ENCODE data around the gene SLC25A29.

Gene SLC25A29

GRCh38 chr14:100290607-100291304 is 15.5 kb downstream of the SLC25A29 start:
- CTCF ChIA-PET = interaction anchor here (0.5 to 0.6 kb wide), 2 partner anchors 11 to 44 kb away, joined by 3 read pairs; no protein-coding TSS in a partner anchor
- POLR2A ChIA-PET = no interaction called here
- H3K36me3 ChIP-seq (ENCODE audit: control insufficient read depth in 2 of 2, insufficient read depth in 1 of 2, low read length in 2 of 2) = peaks cover 0 to 24% of the 10 kb centered on the region in 2 experiments; a peak in 2 of 3 replicates
- H3K4me1 ChIP-seq (ENCODE audit: control insufficient read depth, insufficient read depth, low read length) = no peaks in the 10 kb centered on the region
- H3K9me3 ChIP-seq (ENCODE audit: control insufficient read depth, insufficient read depth, low read depth, low read length) = no peaks in the 10 kb centered on the region
- H3K4me3 ChIP-seq (ENCODE audit: low read depth, low read length) = no peak overlapping the region
- H3K27ac ChIP-seq (ENCODE audit: extremely low read depth, low read depth, low read length) = no peak overlapping the region
- TF ChIP-seq ZEB2 (tag by site-specific recombination; IDR thresholded peaks at IDR 0.05) = no peak
- TF ChIP-seq KLF1 (tag by site-specific recombination; IDR thresholded peaks at IDR 0.05) = peak; percentile 85
- TF ChIP-seq REPIN1 (tag by site-specific recombination; IDR thresholded peaks at IDR 0.05; ENCODE audit: low read depth) = no peak

- Histone ChIP-seq H3K4me3 (ENCODE audit: low read depth, low read length) (no peak overlapping the region), H3K27ac (ENCODE audit: extremely low read depth, low read depth, low read length) (0 out of 2 replicates have a peak overlapping the region, but pooled peaks have one; percentile 9), H3K36me3 (ENCODE audit: control insufficient read depth in 2 of 2, insufficient read depth in 1 of 2, low read length in 2 of 2) (peaks cover 0 to 24% of the 10 kb centered on the region in 2 experiments; a peak in 2 of 3 replicates), H3K9me3 (ENCODE audit: control insufficient read depth, insufficient read depth, low read depth, low read length) (no peaks in the 10 kb centered on the region), H3K4me1 (ENCODE audit: control insufficient read depth, insufficient read depth, low read length) (no peaks in the 10 kb centered on the region; the same call in 1 of the 2 replicates)
- ChIA-PET POLR2A (no interaction called here), CTCF (interaction anchor here (0.5 to 0.7 kb wide), 3 partner anchors 12 to 43 kb away, joined by 3 to 4 read pairs (median 3); no protein-coding TSS in a partner anchor)
- TF ChIP-seq BCL11B (tag by site-specific recombination; IDR thresholded peaks at IDR 0.05; ENCODE audit: low read depth) (no peak), ZNF416 (tag by site-specific recombination; IDR thresholded peaks at IDR 0.05) (no peak), GLIS1 (tag by site-specific recombination; IDR thresholded peaks at IDR 0.05) (no peak), TSHZ1 (tag by site-specific recombination; IDR thresholded peaks at IDR 0.05; ENCODE audit: borderline replicate concordance) (no peak)
Observed at GRCh38 chr14:100289916-100290606, 16.2 kb downstream of the SLC25A29 start.

- H3K4me3 ChIP-seq (ENCODE audit: low read depth, low read length) = no peak overlapping the region
- H3K9me3 ChIP-seq (ENCODE audit: control insufficient read depth, insufficient read depth, low read depth, low read length) = no peaks in the 10 kb centered on the region
- CTCF ChIA-PET = interaction anchor here (0.5 to 1.8 kb wide), 4 partner anchors 10 to 1495 kb away, joined by 3 to 6 read pairs (median 4); no protein-coding TSS in a partner anchor
- no peak overlapping the region for H3K27ac ChIP-seq (ENCODE audit: extremely low read depth, low read depth, low read length)
- no peaks in the 10 kb centered on the region; the same call in 1 of the 2 replicates for H3K4me1 ChIP-seq (ENCODE audit: control insufficient read depth, insufficient read depth, low read length)
- peaks cover 0 to 24% of the 10 kb centered on the region in 2 experiments; a peak in 2 of 3 replicates for H3K36me3 ChIP-seq (ENCODE audit: control insufficient read depth in 2 of 2, insufficient read depth in 1 of 2, low read length in 2 of 2)
- POLR2A ChIA-PET = interaction anchor here (0.6 kb wide), 1 partner anchor 20 kb away, joined by 4 read pairs; no protein-coding TSS in a partner anchor
- TF ChIP-seq PRDM6 (tag by site-specific recombination; IDR thresholded peaks at IDR 0.05) (no peak), ZNF768 (tag by site-specific recombination; IDR thresholded peaks at IDR 0.05) (no peak), ZNF138 (tag by site-specific recombination; IDR thresholded peaks at IDR 0.05; ENCODE audit: borderline replicate concordance) (no peak), ZNF660 (tag by site-specific recombination; IDR thresholded peaks at IDR 0.05) (no peak), ZNF843 (tag by site-specific recombination; IDR thresholded peaks at IDR 0.05) (no peak), ZNF514 (tag by site-specific recombination; IDR thresholded peaks at IDR 0.05) (no peak), ZNF830 (tag by site-specific recombination; IDR thresholded peaks at IDR 0.05; ENCODE audit: low read depth) (no peak), TRIM28 (IDR thresholded peaks at IDR 0.05; ENCODE audit: borderline replicate concordance, low read length) (no peak), ZNF610 (tag by site-specific recombination; IDR thresholded peaks at IDR 0.05; ENCODE audit: borderline replicate concordance) (no peak), ZNF350 (tag by site-specific recombination; IDR thresholded peaks at IDR 0.05) (no peak), ZNF513 (tag by site-specific recombination; IDR thresholded peaks at IDR 0.05) (no peak), ZBTB1 (tag by site-specific recombination; IDR thresholded peaks at IDR 0.05) (no peak), SALL2 (tag by site-specific recombination; IDR thresholded peaks at IDR 0.05; ENCODE audit: borderline replicate concordance) (no peak), ZNF2 (tag by site-specific recombination; IDR thresholded peaks at IDR 0.05) (no peak)
Observed at GRCh38 chr14:100288382-100289185, 17.7 kb downstream of the SLC25A29 start.
